CD14-positive monocyte (primary cell): ENCODE results near the gene DRC3. TPM values are rescaled to one million over a fixed set of nuclear protein-coding genes. Genes with fewer than 3 reads are reported as not detected.

Experiments used
- DNase-seq, 3 donors: peaks; one replicate each; pipeline ENCODE4 v3.0.0-alpha.2; 2011 to 2022
- H2AFZ ChIP-seq: 2 replicates; pipeline ENCODE4 v1.6.0; 2012; ENCODE audit warnings: mild to moderate bottlenecking, low read depth, low read length, inconsistent platforms; ENCODE audit not compliant: insufficient read depth, poor library complexity, severe bottlenecking
- H3K27ac ChIP-seq, 2 donors: 1 replicate in 1 of 2; 2 replicates in 1 of 2; pipeline ENCODE4 v1.5.1; 2012 to 2013; ENCODE audit warnings: low read length in 2 of 2, control low read depth in 1 of 2, inconsistent platforms in 1 of 2, low read depth in 1 of 2, mild to moderate bottlenecking in 1 of 2
- H3K27me3 ChIP-seq, 2 donors: one replicate each; pipeline versions ENCODE4 v1.6.0 to v1.6.1; 2011 to 2013; ENCODE audit warnings: low read length in 2 of 2; ENCODE audit not compliant: control insufficient read depth in 2 of 2, insufficient read depth in 2 of 2
- H3K36me3 ChIP-seq, 2 donors: replicated peaks in 1 of 2; 1 replicate in 1 of 2; 2 replicates in 1 of 2; pipeline versions ENCODE4 v1.5.1 to v1.6.1; 2012 to 2013; ENCODE audit warnings: low read length in 2 of 2, control low read depth in 1 of 2, inconsistent platforms in 1 of 2, mild to moderate bottlenecking in 1 of 2; ENCODE audit not compliant: insufficient read depth in 2 of 2, control insufficient read depth in 1 of 2
- H3K4me1 ChIP-seq, 2 donors: 1 replicate in 1 of 2; 2 replicates in 1 of 2; pipeline versions ENCODE4 v1.5.1 to v1.6.1; 2012 to 2013; ENCODE audit warnings: low read length in 2 of 2, control low read depth in 1 of 2, inconsistent platforms in 1 of 2, mild to moderate bottlenecking in 1 of 2, moderate library complexity in 1 of 2; ENCODE audit not compliant: insufficient read depth in 2 of 2, control insufficient read depth in 1 of 2
- H3K4me2 ChIP-seq: replicated peaks from 2 replicates; pipeline ENCODE3; 2012; ENCODE audit warnings: low read length, moderate library complexity, mild to moderate bottlenecking; ENCODE audit not compliant: poor library complexity, severe bottlenecking; ENCODE audit errors: extremely low read depth
- H3K4me3 ChIP-seq, 3 experiments: fragments of 200-600 bp in 1 of 3; sonication (generic) in 1 of 3; replicated peaks in 1 of 3; 1 replicate in 2 of 3; 2 replicates in 1 of 3; pipeline ENCODE4 v1.5.1; 2011 to 2013; ENCODE audit warnings: low read length in 3 of 3, mild to moderate bottlenecking in 3 of 3, control low read depth in 2 of 3, low read depth in 2 of 3, inconsistent platforms in 1 of 3, moderate library complexity in 1 of 3
- H3K79me2 ChIP-seq: 2 replicates; pipeline ENCODE4 v1.6.0; 2012; ENCODE audit warnings: mild to moderate bottlenecking, control low read depth, inconsistent platforms, low read length, moderate library complexity; ENCODE audit not compliant: insufficient read depth
- H3K9ac ChIP-seq: 2 replicates; pipeline ENCODE4 v1.6.0; 2017; ENCODE audit warnings: low read length, mild to moderate bottlenecking; ENCODE audit not compliant: insufficient read depth, poor library complexity, severe bottlenecking
- H3K9me3 ChIP-seq, 2 donors: replicated peaks in 1 of 2; 1 replicate in 1 of 2; 2 replicates in 1 of 2; pipeline versions ENCODE4 v1.5.1 to v1.6.1; 2012 to 2013; ENCODE audit warnings: low read length in 2 of 2, control low read depth in 1 of 2; ENCODE audit not compliant: control insufficient read depth in 1 of 2, insufficient read depth in 1 of 2
- H4K20me1 ChIP-seq: 2 replicates; pipeline ENCODE4 v1.6.0; 2012; ENCODE audit warnings: mild to moderate bottlenecking, low read length, control low read depth, moderate library complexity; ENCODE audit not compliant: insufficient read depth
- H3K27ac Mint-ChIP-seq, 7 donors: one replicate each; pipeline ENCODE4 v1.8.0; 2020; ENCODE audit warnings: mild to moderate bottlenecking in 7 of 7, mixed read lengths in 7 of 7, moderate library complexity in 6 of 7, inconsistent platforms in 2 of 7
- H3K27me3 Mint-ChIP-seq, 3 donors: one replicate each; pipeline ENCODE4 v1.8.0; 2021 to 2022; ENCODE audit warnings: low read depth in 3 of 3, mild to moderate bottlenecking in 3 of 3, mixed read lengths in 3 of 3, moderate library complexity in 3 of 3, inconsistent platforms in 1 of 3
- H3K36me3 Mint-ChIP-seq, 2 donors: one replicate each; pipeline ENCODE4 v1.8.0; 2020; ENCODE audit warnings: mixed read lengths in 2 of 2, inconsistent platforms in 1 of 2, mild to moderate bottlenecking in 1 of 2
- H3K4me1 Mint-ChIP-seq: one replicate; pipeline ENCODE4 v1.8.0; 2020; ENCODE audit warnings: mild to moderate bottlenecking, mixed read lengths
- H3K4me3 Mint-ChIP-seq, 2 donors: one replicate each; pipeline ENCODE4 v1.8.0; 2020; ENCODE audit warnings: mild to moderate bottlenecking in 2 of 2, mixed read lengths in 2 of 2, moderate library complexity in 1 of 2
- H3K9me3 Mint-ChIP-seq, 7 donors: one replicate each; pipeline ENCODE4 v1.8.0; 2020 to 2022; ENCODE audit warnings: mixed read lengths in 7 of 7, mild to moderate bottlenecking in 6 of 7, moderate library complexity in 6 of 7, inconsistent platforms in 2 of 7
- CTCF ChIP-seq: fragments of 200-600 bp; IDR thresholded peaks from one replicate; pipeline ENCODE4 v1.8.0; 2022; ENCODE audit warnings: antibody characterized with exemption, mild to moderate bottlenecking
- WGBS: methylation state at CpG from one replicate; pipeline ENCODE4 v1.1.5; 2013; ENCODE audit warnings: missing lambda C conversion rate; ENCODE audit not compliant: insufficient coverage; 5-methylcytosine and 5-hydroxymethylcytosine counted together
- intact Hi-C, 2 donors: fragments of 100-400 bp; cut with micrococcal nuclease; formaldehyde crosslinking; loops; one replicate each; pipeline versions ENCODE4 v1.15.0 to v1.15.1; 2023
- polyA plus RNA-seq, 3 donors: library from polyadenylated mRNA; depleted of rRNA in 1 of 3; unstranded in 2 of 3; stranded (reverse) in 1 of 3; fragments of 300-500 nt in 2 of 3; fragments of >200 nt in 1 of 3; fragmentation: Illumina TruSeq in 2 of 3; gene quantifications; 1 replicate in 2 of 3; 2 replicates in 1 of 3; pipeline ENCODE4 v1.2.3, GENCODE V29; 2012 to 2021

DRC3 gene
- polyA plus RNA-seq, 3 donors: 0.23 to 0.58 (median 0.39) TPM

- H3K27ac ChIP-seq: no peak overlapping the region
- Mint-ChIP-seq H3K27ac (no peak overlapping the region), H3K27me3 (peaks cover 0 to 1% (median 0%) of the 10 kb centered on the region in 3 donors)
Measured at GRCh38 chr17:18017958-18018357, 45.3 kb downstream of the DRC3 start.

GRCh38 chr17:18018411-18018921, 45.8 kb downstream of the DRC3 start:
- Histone ChIP-seq H3K36me3 (peaks cover 73 to 96% of the 10 kb centered on the region in 2 donors), H3K9me3 (no peaks in the 10 kb centered on the region), H3K9ac (no peak overlapping the region), H3K4me3 (no peak overlapping the region), H3K27ac (no peak overlapping the region), H3K4me1 (no peaks in the 10 kb centered on the region), H3K79me2 (no peaks in the 10 kb centered on the region), H4K20me1 (no peaks in the 10 kb centered on the region), H3K4me2 (no peak overlapping the region), H3K27me3 (no peaks in the 10 kb centered on the region), H2AFZ (no peak overlapping the region)
- 94% methylated on average over 11 of the region's 15 CpGs for WGBS
- H3K9me3 Mint-ChIP-seq: no peaks in the 10 kb centered on the region
- H3K4me1 Mint-ChIP-seq: no peaks in the 10 kb centered on the region
- H3K36me3 Mint-ChIP-seq: peaks cover 66 to 90% of the 10 kb centered on the region in 2 donors
- TF ChIP-seq CTCF: no peak
- no peak overlapping the region for H3K4me3 Mint-ChIP-seq
- intact Hi-C loops: no loop called here
- no peak overlapping the region for H3K27ac Mint-ChIP-seq
- peaks cover 0 to 1% (median 0%) of the 10 kb centered on the region in 3 donors for H3K27me3 Mint-ChIP-seq
- no peak for DNase-seq

More at GRCh38 chr17:18017958-18018357, 45.3 kb downstream of the DRC3 start:
- no peaks in the 10 kb centered on the region for H3K79me2 ChIP-seq
- no peaks in the 10 kb centered on the region for H3K27me3 ChIP-seq
- H3K9me3 ChIP-seq: no peaks in the 10 kb centered on the region
- no peak overlapping the region for H2AFZ ChIP-seq
- no peaks in the 10 kb centered on the region for H3K4me1 ChIP-seq
- no peaks in the 10 kb centered on the region for H3K9me3 Mint-ChIP-seq
- H3K4me3 Mint-ChIP-seq: no peak overlapping the region
- no peak overlapping the region for H3K4me2 ChIP-seq
- H4K20me1 ChIP-seq: no peaks in the 10 kb centered on the region
- H3K4me3 ChIP-seq: no peak overlapping the region
- H3K36me3 ChIP-seq: peaks cover 73 to 96% of the 10 kb centered on the region in 2 donors
- no peak for DNase-seq
- 71% methylated on average over 1 of the region's 3 CpGs for WGBS
- no peak for TF ChIP-seq CTCF
- H3K9ac ChIP-seq: no peak overlapping the region
- no peaks in the 10 kb centered on the region for H3K4me1 Mint-ChIP-seq
- intact Hi-C loops: no loop called here
- peaks cover 70 to 92% of the 10 kb centered on the region in 2 donors for H3K36me3 Mint-ChIP-seq
